ENCODE measurements around the gene PSEN1. TPM values are rescaled to one million over a fixed set of nuclear protein-coding genes. Genes with fewer than 3 reads are reported as not detected.

PSEN1 gene
- total RNA-seq, 2 donors from 2014 or later: 76.4 to 103 TPM

DNA sequence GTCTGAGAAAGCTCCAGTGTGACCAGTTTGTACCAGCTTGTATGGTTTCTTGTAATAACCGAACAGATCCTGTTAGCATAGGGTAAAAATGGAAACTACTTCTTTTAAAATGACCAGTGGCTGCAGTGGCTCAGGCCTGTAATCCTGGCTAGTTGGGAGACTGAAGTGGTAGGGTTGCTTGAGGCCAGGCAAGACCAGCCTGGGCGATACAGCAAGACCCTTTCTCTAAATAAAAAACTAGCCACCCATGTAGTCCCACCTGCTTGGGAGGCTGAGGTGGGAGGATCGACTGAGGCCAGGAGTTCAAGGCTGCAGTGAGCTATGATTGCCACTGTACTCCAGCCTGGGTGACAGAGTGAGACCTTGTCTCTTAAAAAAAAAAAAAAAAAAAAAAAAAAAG lies 7.3 kb downstream of the PSEN1 start:
- Histone ChIP-seq H3K27me3 (no peaks in the 10 kb centered on the region), H3K9ac (ENCODE audit: low read depth in 2 of 2, low read length in 2 of 2) (no peak overlapping the region), H3K9me3 (no peaks in the 10 kb centered on the region), H3K4me3 (no peak overlapping the region), H3K4me1 (no peaks in the 10 kb centered on the region), H3K36me3 (peaks cover 8% of the 10 kb centered on the region), H3K27ac (no peak overlapping the region)
- DNase-seq: no peak
- intact Hi-C loops (cut with DNase I): no loop called here
- no peak for TF ChIP-seq CTCF (IDR thresholded peaks at IDR 0.05)

DNA sequence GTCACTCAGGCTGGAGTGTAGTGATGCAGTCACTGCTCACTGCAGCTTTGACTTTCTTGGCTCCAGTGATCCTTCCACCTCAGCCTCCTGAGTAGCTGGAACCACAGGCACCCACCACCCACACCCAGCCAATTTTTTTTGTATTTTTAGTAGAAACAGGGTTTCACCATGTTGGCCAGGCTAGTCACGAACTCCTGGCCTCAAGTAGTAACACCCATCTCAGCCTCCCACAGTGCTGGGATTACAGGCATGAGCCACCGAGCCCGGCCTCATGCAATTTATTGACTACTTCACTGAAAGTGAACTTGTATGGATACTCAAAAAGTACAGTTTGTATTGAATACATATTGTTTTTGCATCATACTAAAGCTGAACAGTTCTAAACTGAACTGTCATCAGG lies 9.1 kb downstream of the PSEN1 start:
- intact Hi-C loops (cut with DNase I): no loop called here
- no peak overlapping the region for H3K4me3 ChIP-seq
- H3K27ac ChIP-seq: no peak overlapping the region
- DNase-seq: no peak
- H3K9ac ChIP-seq (ENCODE audit: low read depth in 2 of 2, low read length in 2 of 2): no peak overlapping the region
- H3K4me1 ChIP-seq: no peaks in the 10 kb centered on the region
- peaks cover 8% of the 10 kb centered on the region for H3K36me3 ChIP-seq
- no peaks in the 10 kb centered on the region for H3K9me3 ChIP-seq
- no peaks in the 10 kb centered on the region for H3K27me3 ChIP-seq
- TF ChIP-seq CTCF (IDR thresholded peaks at IDR 0.05): no peak

GRCh38 chr14:73146111-73146510 lies 9.8 kb downstream of the PSEN1 start:
- H3K9ac ChIP-seq (ENCODE audit: low read depth in 2 of 2, low read length in 2 of 2): no peak overlapping the region
- H3K9me3 ChIP-seq: no peaks in the 10 kb centered on the region
- intact Hi-C loops (cut with DNase I): no loop called here
- peaks cover 8% of the 10 kb centered on the region for H3K36me3 ChIP-seq
- H3K4me3 ChIP-seq: no peak overlapping the region
- DNase-seq: no peak
- no peak overlapping the region for H3K27ac ChIP-seq
- H3K4me1 ChIP-seq: no peaks in the 10 kb centered on the region
- no peaks in the 10 kb centered on the region for H3K27me3 ChIP-seq
- TF ChIP-seq CTCF (IDR thresholded peaks at IDR 0.05): no peak

DNA sequence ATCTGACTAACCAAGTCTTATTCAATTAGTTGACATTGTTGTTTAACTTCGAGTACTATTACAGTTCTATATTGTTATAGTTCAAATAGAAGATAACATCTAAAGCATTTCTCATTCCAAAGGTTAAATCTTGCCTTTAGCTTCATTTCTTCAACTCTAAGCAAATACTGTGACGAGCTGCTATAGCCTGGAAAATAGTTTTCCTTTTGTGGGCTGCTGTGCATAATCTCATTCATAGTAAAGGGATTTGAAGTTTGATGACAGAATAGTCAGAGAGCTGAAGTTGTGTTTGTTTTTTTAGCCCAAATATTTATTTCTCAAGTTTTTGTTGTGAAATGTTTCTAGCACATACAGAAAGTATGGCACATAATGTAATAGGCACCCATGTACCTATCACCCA lies 13.4 kb downstream of the PSEN1 start:
- no peaks in the 10 kb centered on the region for H3K4me1 ChIP-seq
- H3K4me3 ChIP-seq: no peak overlapping the region
- H3K9ac ChIP-seq (ENCODE audit: low read depth in 2 of 2, low read length in 2 of 2): no peak overlapping the region
- peaks cover 8% of the 10 kb centered on the region for H3K36me3 ChIP-seq
- DNase-seq: no peak
- H3K27ac ChIP-seq: no peak overlapping the region
- no peak for TF ChIP-seq CTCF (IDR thresholded peaks at IDR 0.05)
- H3K9me3 ChIP-seq: no peaks in the 10 kb centered on the region
- intact Hi-C loops (cut with DNase I): no loop called here
- H3K27me3 ChIP-seq: no peaks in the 10 kb centered on the region

DNA sequence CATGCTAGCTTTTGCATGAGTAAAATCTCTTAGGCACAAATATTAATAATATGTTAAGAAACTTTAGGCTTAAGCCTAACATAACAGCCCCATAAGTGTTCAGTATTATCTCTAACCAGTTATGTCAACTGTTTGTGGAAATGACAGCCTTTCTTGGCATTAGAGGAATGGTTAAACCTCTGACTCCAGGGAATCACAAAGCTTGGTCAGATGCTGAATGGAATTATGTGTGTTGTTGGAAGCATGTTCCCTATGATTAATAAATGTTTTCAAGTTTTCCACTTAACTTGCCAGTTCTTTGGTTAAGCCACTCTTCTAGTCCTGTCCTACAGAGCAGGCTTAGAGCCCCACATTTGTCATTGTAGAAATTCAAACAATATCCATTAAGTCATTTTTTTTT lies 17.0 kb downstream of the PSEN1 start:
- Histone ChIP-seq H3K27me3 (no peaks in the 10 kb centered on the region), H3K27ac (no peak overlapping the region), H3K4me1 (no peaks in the 10 kb centered on the region), H3K9ac (ENCODE audit: low read depth in 2 of 2, low read length in 2 of 2) (no peak overlapping the region), H3K9me3 (no peaks in the 10 kb centered on the region), H3K4me3 (no peak overlapping the region), H3K36me3 (peaks cover 6% of the 10 kb centered on the region)
- no peak for DNase-seq
- TF ChIP-seq CTCF (IDR thresholded peaks at IDR 0.05): no peak
- intact Hi-C loops (cut with DNase I): no loop called here

DNA sequence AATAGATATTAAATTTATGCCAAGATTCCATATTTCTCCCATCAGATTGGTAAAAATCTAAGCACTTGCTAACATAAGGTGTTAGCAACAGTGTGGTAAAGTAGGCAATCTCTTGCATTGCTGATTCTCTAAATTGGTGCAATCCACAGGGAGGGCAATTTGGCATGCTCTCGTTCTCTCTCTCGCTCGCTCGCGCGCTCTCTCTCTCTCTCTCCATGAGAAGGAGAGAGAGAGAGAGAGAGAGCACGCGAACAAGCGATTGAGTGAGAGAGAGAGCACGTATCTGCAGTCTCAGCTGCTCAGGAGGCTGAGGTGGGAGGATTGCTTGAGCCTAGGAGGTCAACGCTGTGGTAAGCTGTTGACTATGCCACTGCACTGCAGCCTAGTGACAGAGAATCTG lies 25.9 kb downstream of the PSEN1 start:
- DNase-seq: no peak
- peaks cover 5% of the 10 kb centered on the region for H3K36me3 ChIP-seq

More for the DNA sequence above, 25.9 kb downstream of the PSEN1 start:
- H3K9ac ChIP-seq (ENCODE audit: low read depth in 2 of 2, low read length in 2 of 2): no peak overlapping the region
- no peaks in the 10 kb centered on the region for H3K9me3 ChIP-seq
- no peak overlapping the region for H3K4me3 ChIP-seq
- no peaks in the 10 kb centered on the region for H3K4me1 ChIP-seq
- intact Hi-C loops (cut with DNase I): no loop called here
- no peak overlapping the region for H3K27ac ChIP-seq
- TF ChIP-seq CTCF (IDR thresholded peaks at IDR 0.05): no peak
- H3K27me3 ChIP-seq: no peaks in the 10 kb centered on the region
